HS-5 (cell line): ENCODE data around the gene GCG.

Source experiments
- DNase-seq: peaks from one replicate; pipeline ENCODE4 v3.0.0-alpha.2; 2012; ENCODE audit warnings: low read depth

GCG gene

DNA sequence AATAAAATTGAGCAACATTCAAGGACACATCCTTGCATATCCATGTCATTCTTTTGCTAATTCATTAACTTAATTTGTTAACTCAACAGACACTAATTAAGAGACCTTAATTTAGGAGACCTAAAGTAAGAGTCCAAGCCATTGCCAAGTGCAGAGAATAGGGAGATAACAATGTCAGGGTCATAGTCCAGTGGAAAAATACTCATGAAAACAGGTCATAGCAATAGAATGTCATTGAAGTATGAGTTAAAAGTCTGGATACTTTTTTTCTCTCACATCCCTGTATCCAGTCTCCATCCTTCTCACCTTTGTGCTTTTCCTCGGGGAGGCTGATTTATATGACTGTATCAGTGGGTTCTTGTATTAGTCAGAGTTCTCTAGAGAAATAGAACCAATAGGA, 51.5 kb downstream of the GCG start:
- DNase-seq: no peak

DNA sequence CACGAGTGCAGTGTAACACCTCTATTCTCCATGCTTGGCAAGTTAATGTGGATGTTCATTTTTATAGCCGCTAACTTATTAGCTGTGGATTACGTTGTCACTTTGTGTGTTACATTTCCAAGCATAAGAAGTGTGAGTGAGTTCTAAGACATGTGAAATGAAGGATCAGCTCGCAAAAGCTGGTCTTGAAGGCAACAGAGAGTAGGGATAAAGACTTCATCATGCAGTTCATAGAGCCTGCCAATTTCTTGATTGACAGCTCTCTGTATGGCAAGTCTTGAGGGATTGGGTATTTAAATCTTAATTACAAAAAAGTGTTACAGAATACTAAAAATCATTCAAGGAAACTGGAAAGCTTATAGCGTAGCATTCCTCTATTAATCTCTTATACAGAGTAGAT, 52.2 kb downstream of the GCG start:
- no peak for DNase-seq
